Upper lobe of right lung (tissue), 1 donor: ENCODE data around the gene RASL11B. TPM values are rescaled to one million over a fixed set of nuclear protein-coding genes. Genes with fewer than 3 reads are reported as not detected.

Experiments
- ATAC-seq: fragments of 200-7000 bp; cut with Tn5 transposase; one replicate; pipeline ENCODE4 v1.9.1; 2020; ENCODE audit warnings: mild to moderate bottlenecking, moderate library complexity
- DNase-seq: peaks from one replicate; pipeline ENCODE4 v3.0.0-alpha.2; 2020
- H3K27ac ChIP-seq: fragments of 200-600 bp; one replicate; pipeline ENCODE4 v1.8.0; 2022
- H3K27me3 ChIP-seq: fragments of 200-600 bp; one replicate; pipeline ENCODE4 v1.8.0; 2022; ENCODE audit warnings: mild to moderate bottlenecking
- H3K36me3 ChIP-seq: fragments of 200-600 bp; one replicate; pipeline ENCODE4 v1.8.0; 2022
- H3K4me1 ChIP-seq: fragments of 200-600 bp; one replicate; pipeline ENCODE4 v1.8.0; 2022
- H3K4me3 ChIP-seq: fragments of 200-600 bp; one replicate; pipeline ENCODE4 v1.8.0; 2022; ENCODE audit warnings: mild to moderate bottlenecking
- H3K9me3 ChIP-seq: fragments of 200-600 bp; one replicate; pipeline ENCODE4 v1.8.0; 2022
- CTCF ChIP-seq: fragments of 200-600 bp; IDR thresholded peaks from one replicate; pipeline ENCODE4 v1.8.0; 2022; ENCODE audit warnings: antibody characterized with exemption
- intact Hi-C: fragments of 100-400 bp; cut with DNase I; formaldehyde crosslinking; loops from one replicate; pipeline ENCODE4 v1.11.0; 2022
- total RNA-seq: library from RNA; stranded (reverse); fragmentation: NEBNext Ultra II Directional; extraction: Animal tissue kit (Norgen Biotek cat#: 25700); gene quantifications from one replicate; pipeline ENCODE4 v1.2.1, GENCODE V29; 2021
- donor health status: DM: no; HTN: yes; CAD: no; lungs with severe emphysema.

Gene RASL11B
- total RNA-seq, 1 donor from 2014 or later = 2.2 TPM

GRCh38 chr4:52915191-52915590, 53.1 kb downstream of the RASL11B start:
- H3K36me3 ChIP-seq = no peaks in the 10 kb centered on the region
- peaks cover 6% of the 10 kb centered on the region for H3K4me1 ChIP-seq
- no peak for TF ChIP-seq CTCF
- ATAC-seq = no peak
- no peaks in the 10 kb centered on the region for H3K27me3 ChIP-seq
- H3K9me3 ChIP-seq = no peaks in the 10 kb centered on the region
- intact Hi-C loops = no loop called here
- no peak for DNase-seq
- H3K4me3 ChIP-seq = no peak overlapping the region
- no peak overlapping the region for H3K27ac ChIP-seq

GRCh38 chr4:52915730-52916300, 53.7 kb downstream of the RASL11B start:
- ATAC-seq (no peak), DNase-seq (no peak)
- intact Hi-C loops = no loop called here
- no peaks in the 10 kb centered on the region for H3K27me3 ChIP-seq
- H3K27ac ChIP-seq = no peak overlapping the region
- H3K9me3 ChIP-seq = no peaks in the 10 kb centered on the region
- no peak for TF ChIP-seq CTCF
- H3K36me3 ChIP-seq = no peaks in the 10 kb centered on the region
- peaks cover 6% of the 10 kb centered on the region for H3K4me1 ChIP-seq
- H3K4me3 ChIP-seq = no peak overlapping the region

Other genes with a start within 250 kb of the RASL11B start
- 15.4 TPM for gene USP46, start 203.0 kb upstream of the RASL11B start, total RNA-seq
- 1.0 TPM for gene ERVMER34-1, start 110.9 kb upstream of the RASL11B start, total RNA-seq